Epithelial cell of esophagus (primary cell): Measurements from ENCODE around the gene SOX12.

Experiments
- DNase-seq: peaks from one replicate; pipeline ENCODE4 v3.0.0; 2010; ENCODE audit warnings: low read depth
- H3K4me3 ChIP-seq: 2 replicates; pipeline ENCODE4 v1.5.1; 2011; ENCODE audit warnings: mild to moderate bottlenecking, low read length, control low read depth
- TF ChIP-seq, protein P1 (sequence below): IDR thresholded peaks from 2 replicates; pipeline ENCODE4 v1.5.1; 2011; ENCODE audit warnings: low read depth, mild to moderate bottlenecking, low read length, control low read depth, inconsistent platforms; ENCODE audit not compliant: insufficient read depth; ENCODE audit errors: missing control alignments

SOX12 gene

GRCh38 chr20:284172-284571, 41.2 kb upstream of the SOX12 start:
- no peak for DNase-seq
- TF ChIP-seq, protein P1, sequence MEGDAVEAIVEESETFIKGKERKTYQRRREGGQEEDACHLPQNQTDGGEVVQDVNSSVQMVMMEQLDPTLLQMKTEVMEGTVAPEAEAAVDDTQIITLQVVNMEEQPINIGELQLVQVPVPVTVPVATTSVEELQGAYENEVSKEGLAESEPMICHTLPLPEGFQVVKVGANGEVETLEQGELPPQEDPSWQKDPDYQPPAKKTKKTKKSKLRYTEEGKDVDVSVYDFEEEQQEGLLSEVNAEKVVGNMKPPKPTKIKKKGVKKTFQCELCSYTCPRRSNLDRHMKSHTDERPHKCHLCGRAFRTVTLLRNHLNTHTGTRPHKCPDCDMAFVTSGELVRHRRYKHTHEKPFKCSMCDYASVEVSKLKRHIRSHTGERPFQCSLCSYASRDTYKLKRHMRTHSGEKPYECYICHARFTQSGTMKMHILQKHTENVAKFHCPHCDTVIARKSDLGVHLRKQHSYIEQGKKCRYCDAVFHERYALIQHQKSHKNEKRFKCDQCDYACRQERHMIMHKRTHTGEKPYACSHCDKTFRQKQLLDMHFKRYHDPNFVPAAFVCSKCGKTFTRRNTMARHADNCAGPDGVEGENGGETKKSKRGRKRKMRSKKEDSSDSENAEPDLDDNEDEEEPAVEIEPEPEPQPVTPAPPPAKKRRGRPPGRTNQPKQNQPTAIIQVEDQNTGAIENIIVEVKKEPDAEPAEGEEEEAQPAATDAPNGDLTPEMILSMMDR = no peak
- no peak overlapping the region for H3K4me3 ChIP-seq

DNA sequence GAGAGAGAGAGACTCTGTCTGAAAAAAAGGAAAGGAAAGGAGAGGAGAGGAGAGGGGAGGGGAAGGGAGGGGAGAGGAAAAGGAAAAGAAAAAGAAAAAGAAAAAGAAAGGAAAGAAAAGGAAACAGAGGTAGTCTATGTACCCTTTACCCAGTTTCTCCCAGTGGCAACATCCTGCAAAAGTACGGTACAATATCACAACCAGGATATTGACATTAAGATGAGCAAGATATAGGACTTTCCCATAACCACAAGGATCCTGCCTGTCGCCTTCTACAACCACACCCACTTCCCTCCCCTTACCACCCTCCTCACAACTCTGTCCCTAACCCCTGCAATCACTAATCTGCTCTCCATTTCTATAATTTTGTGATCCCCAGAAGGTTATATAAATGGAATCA, 38.8 kb upstream of the SOX12 start:
- TF ChIP-seq, protein P1 = no peak
- no peak for DNase-seq
- no peak overlapping the region for H3K4me3 ChIP-seq

DNA sequence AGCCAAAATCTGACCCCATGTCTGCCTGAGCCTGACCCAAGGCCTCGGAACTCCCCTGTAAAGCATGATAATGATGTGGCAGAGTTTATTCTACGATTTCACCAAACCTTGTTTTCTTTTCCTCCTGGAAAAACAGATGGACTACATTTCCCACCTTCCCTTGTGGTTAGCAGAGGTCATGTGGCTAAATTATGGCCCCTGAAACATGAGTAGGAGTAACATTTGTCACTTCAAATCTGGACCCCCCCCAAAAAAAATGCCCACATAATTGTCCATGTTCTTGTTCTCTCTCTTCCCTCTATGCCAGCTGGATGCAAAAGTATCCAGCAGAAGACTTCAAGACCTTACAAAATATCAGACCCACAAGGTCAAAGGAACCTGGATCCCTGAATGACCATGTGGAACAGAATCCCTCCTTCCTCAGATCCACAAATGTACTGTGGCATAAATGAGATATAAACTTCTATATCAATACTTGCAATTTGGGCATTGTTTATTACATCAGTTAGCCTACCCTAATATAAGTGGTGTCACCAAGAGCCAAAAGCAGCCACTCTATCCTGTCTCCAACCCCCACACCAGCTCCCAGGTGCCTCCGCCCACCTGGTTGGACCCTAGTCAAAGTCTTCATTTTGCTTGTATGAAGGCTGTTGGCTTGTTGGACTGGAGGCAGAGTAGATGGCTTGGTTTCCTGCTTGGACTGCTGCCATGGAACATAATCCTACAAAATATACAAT, 36.2 kb upstream of the SOX12 start:
- TF ChIP-seq, protein P1 = no peak
- DNase-seq = no peak
- H3K4me3 ChIP-seq = no peak overlapping the region

GRCh38 chr20:289693-290083, 35.7 kb upstream of the SOX12 start:
- TF ChIP-seq, protein P1 = no peak
- DNase-seq = no peak
- peak overlapping the region; percentile 79 for H3K4me3 ChIP-seq

- TF ChIP-seq, protein P1 = peak; percentile 57
- H3K4me3 ChIP-seq = peak within 1 kb of the TSS; percentile 79
- DNase-seq = peak; percentile 88
Measured at GRCh38 chr20:290084-290831, 35.1 kb upstream of the SOX12 start, which contains the start of gene C20orf96. C20orf96 (minus strand) TSS chr20:290750; CDS start chr20:290610, 140 bp downstream.

GRCh38 chr20:294602-295001, 30.8 kb upstream of the SOX12 start:
- no peak overlapping the region for H3K4me3 ChIP-seq
- DNase-seq = no peak
- TF ChIP-seq, protein P1 = no peak
